ENCODE results near the gene FOXJ3.

DNA sequence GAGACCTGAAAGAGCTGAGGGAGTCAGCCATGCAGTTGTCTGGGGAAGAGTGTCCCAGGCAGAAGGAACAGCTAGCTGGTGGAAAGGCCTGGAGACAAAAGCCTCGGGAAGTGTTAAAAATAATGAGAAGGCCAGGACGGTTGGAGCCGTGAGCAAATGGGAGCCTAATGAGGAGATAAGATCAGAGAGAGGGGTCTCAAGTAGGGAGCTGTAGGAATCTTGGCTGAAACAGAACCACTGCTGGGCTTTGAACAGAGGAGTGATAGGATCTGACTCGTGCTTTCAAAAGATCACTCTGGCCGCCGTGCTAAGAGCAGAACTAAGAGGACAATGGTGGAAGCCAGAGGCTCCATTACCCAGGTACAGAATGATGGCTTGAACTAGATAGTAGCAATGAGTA, 1.9 kb upstream of the FOXJ3 start:
- TF ChIP-seq, protein P1, sequence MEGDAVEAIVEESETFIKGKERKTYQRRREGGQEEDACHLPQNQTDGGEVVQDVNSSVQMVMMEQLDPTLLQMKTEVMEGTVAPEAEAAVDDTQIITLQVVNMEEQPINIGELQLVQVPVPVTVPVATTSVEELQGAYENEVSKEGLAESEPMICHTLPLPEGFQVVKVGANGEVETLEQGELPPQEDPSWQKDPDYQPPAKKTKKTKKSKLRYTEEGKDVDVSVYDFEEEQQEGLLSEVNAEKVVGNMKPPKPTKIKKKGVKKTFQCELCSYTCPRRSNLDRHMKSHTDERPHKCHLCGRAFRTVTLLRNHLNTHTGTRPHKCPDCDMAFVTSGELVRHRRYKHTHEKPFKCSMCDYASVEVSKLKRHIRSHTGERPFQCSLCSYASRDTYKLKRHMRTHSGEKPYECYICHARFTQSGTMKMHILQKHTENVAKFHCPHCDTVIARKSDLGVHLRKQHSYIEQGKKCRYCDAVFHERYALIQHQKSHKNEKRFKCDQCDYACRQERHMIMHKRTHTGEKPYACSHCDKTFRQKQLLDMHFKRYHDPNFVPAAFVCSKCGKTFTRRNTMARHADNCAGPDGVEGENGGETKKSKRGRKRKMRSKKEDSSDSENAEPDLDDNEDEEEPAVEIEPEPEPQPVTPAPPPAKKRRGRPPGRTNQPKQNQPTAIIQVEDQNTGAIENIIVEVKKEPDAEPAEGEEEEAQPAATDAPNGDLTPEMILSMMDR (IDR thresholded peaks at IDR 0.05), result no peak
- TF ChIP-seq POLR2A (IDR thresholded peaks at IDR 0.05; ENCODE audit: low read depth) (no peak), EP300 (IDR thresholded peaks at IDR 0.05) (no peak), POLR2AphosphoS5 (IDR thresholded peaks at IDR 0.05) (no peak)

All from esophagus muscularis mucosa (tissue), 4 donors.